Loucy (cell line): ENCODE results near the gene ADAMTSL2.

ENCODE experiments used
- H2AFZ ChIP-seq: fragments of 200-600 bp; sonication (generic); 2 replicates; pipeline ENCODE4 v1.6.0; 2016; ENCODE audit warnings: antibody characterized with exemption, mild to moderate bottlenecking, low read length, moderate library complexity
- H3F3A ChIP-seq: fragments of 200-600 bp; 2 replicates; pipeline ENCODE4 v1.6.0; 2016; ENCODE audit warnings: antibody characterized with exemption, low read depth, mild to moderate bottlenecking
- H3K27me3 ChIP-seq: fragments of 200-600 bp; sonication (generic); 2 replicates; pipeline ENCODE4 v1.6.1; 2014; ENCODE audit warnings: low read length, mild to moderate bottlenecking; ENCODE audit not compliant: insufficient read depth, poor library complexity, severe bottlenecking
- H3K36me3 ChIP-seq: fragments of 200-600 bp; sonication (generic); 2 replicates; pipeline ENCODE4 v1.6.1; 2016; ENCODE audit warnings: low read length; ENCODE audit not compliant: insufficient read depth
- H3K4me1 ChIP-seq: fragments of 200-600 bp; sonication (generic); 2 replicates; pipeline ENCODE4 v1.5.1; 2014; ENCODE audit warnings: low read length, mild to moderate bottlenecking; ENCODE audit not compliant: insufficient read depth, poor library complexity, severe bottlenecking
- H3K4me2 ChIP-seq: fragments of 200-600 bp; sonication (generic); 2 replicates; pipeline ENCODE4 v1.6.0; 2014; ENCODE audit warnings: antibody characterized with exemption, low read length, low read depth, mild to moderate bottlenecking; ENCODE audit not compliant: poor library complexity, severe bottlenecking
- H3K4me3 ChIP-seq: fragments of 200-600 bp; sonication (generic); 2 replicates; pipeline ENCODE4 v1.5.1; 2014; ENCODE audit warnings: low read length, mild to moderate bottlenecking, mixed read lengths; ENCODE audit not compliant: poor library complexity, severe bottlenecking
- H3K79me2 ChIP-seq: fragments of 200-600 bp; sonication (generic); 2 replicates; pipeline ENCODE4 v1.6.1; 2014; ENCODE audit warnings: low read length; ENCODE audit not compliant: insufficient read depth
- H3K9ac ChIP-seq: fragments of 200-600 bp; sonication (generic); 2 replicates; pipeline ENCODE4 v1.6.0; 2014; ENCODE audit warnings: mild to moderate bottlenecking, low read depth, low read length, moderate library complexity; ENCODE audit not compliant: poor library complexity, severe bottlenecking
- H3K9me2 ChIP-seq: fragments of 200-600 bp; sonication (generic); replicated peaks from 2 replicates; pipeline ENCODE4 v1.6.1; 2016; ENCODE audit warnings: low read depth, low read length, mixed read lengths
- H3K9me3 ChIP-seq: fragments of 200-600 bp; sonication (generic); 2 replicates; pipeline ENCODE4 v1.6.1; 2014; ENCODE audit warnings: mild to moderate bottlenecking, antibody characterized with exemption, low read length, low read depth; ENCODE audit not compliant: insufficient read depth
- H4K20me1 ChIP-seq: fragments of 200-600 bp; sonication (generic); 2 replicates; pipeline ENCODE4 v1.6.0; 2014; ENCODE audit warnings: antibody characterized with exemption, low read length, mild to moderate bottlenecking; ENCODE audit not compliant: insufficient read depth, poor library complexity, severe bottlenecking
- EZH2phosphoT487 ChIP-seq: fragments of 200-600 bp; IDR thresholded peaks from 2 replicates; pipeline ENCODE4 v1.6.1; 2018; ENCODE audit warnings: antibody characterized with exemption, mild to moderate bottlenecking, moderate library complexity, borderline replicate concordance
- TF ChIP-seq, protein P1 (sequence below): fragments of 200-600 bp; sonication (generic); conservative IDR thresholded peaks from 2 replicates; pipeline ENCODE4 v1.5.1; 2014; ENCODE audit warnings: mild to moderate bottlenecking, antibody characterized with exemption, low read length

ADAMTSL2 gene

DNA sequence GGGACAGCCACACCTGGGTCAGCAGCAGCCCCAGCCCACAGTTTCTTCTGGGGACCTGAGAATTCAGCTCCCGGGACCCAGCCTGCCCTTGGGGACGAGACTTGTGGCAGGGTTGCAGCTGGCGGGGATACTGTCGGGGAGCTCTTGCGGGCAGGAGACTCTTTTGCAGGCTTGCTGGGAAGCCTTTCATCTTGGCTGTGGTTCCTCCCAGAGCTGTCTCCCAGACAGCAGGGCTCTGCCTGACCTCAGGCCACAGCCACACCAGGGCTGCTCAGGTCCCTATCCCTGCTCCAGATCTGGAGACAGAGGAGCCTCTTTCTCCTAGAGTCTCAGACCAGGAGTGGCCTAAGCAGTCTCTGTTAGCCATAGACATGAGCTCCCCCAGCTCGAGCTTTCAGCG, 5.0 kb upstream of the ADAMTSL2 start:
- Histone ChIP-seq H3K79me2 (no peaks in the 10 kb centered on the region), H3K9me2 (no peaks in the 10 kb centered on the region), H4K20me1 (no peaks in the 10 kb centered on the region), H3K4me1 (peaks cover 36% of the 10 kb centered on the region), H3K9me3 (no peaks in the 10 kb centered on the region), H3K4me2 (no peak overlapping the region), H3K36me3 (no peaks in the 10 kb centered on the region), H3K27me3 (no peaks in the 10 kb centered on the region), H2AFZ (no peak overlapping the region), H3K4me3 (no peak overlapping the region), H3F3A (no peaks in the 10 kb centered on the region), H3K9ac (no peak overlapping the region)
- no peak for TF ChIP-seq EZH2phosphoT487
- TF ChIP-seq, protein P1, sequence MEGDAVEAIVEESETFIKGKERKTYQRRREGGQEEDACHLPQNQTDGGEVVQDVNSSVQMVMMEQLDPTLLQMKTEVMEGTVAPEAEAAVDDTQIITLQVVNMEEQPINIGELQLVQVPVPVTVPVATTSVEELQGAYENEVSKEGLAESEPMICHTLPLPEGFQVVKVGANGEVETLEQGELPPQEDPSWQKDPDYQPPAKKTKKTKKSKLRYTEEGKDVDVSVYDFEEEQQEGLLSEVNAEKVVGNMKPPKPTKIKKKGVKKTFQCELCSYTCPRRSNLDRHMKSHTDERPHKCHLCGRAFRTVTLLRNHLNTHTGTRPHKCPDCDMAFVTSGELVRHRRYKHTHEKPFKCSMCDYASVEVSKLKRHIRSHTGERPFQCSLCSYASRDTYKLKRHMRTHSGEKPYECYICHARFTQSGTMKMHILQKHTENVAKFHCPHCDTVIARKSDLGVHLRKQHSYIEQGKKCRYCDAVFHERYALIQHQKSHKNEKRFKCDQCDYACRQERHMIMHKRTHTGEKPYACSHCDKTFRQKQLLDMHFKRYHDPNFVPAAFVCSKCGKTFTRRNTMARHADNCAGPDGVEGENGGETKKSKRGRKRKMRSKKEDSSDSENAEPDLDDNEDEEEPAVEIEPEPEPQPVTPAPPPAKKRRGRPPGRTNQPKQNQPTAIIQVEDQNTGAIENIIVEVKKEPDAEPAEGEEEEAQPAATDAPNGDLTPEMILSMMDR, result no peak

DNA sequence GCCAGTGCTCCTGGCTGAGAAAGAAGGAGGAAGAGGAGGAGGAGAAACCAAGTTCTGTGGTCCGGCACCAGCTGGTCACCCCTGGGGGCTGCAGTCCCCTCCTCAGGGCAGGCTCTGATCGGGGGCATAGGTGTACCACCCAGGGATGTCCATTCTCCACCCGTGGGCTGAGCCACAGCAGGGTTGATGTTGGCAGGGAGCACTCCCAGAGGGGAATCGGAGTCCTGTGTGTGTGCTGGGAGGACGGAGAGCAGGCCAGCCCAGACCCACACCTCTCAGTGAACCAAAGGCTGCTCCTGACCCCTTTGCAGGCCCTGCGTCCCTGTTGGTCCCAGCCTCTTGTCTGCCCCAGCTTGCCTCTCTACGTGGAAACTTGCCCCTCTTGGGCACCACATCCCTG, 4.6 kb upstream of the ADAMTSL2 start:
- H3K9ac ChIP-seq, result no peak overlapping the region
- H3K79me2 ChIP-seq, result no peaks in the 10 kb centered on the region
- H3K4me3 ChIP-seq, result no peak overlapping the region
- no peaks in the 10 kb centered on the region for H3K27me3 ChIP-seq
- H4K20me1 ChIP-seq, result no peaks in the 10 kb centered on the region
- no peak for TF ChIP-seq EZH2phosphoT487
- TF ChIP-seq, protein P1, result no peak
- H3K4me2 ChIP-seq, result no peak overlapping the region
- H3F3A ChIP-seq, result no peaks in the 10 kb centered on the region
- H2AFZ ChIP-seq, result no peak overlapping the region
- H3K36me3 ChIP-seq, result no peaks in the 10 kb centered on the region
- H3K4me1 ChIP-seq, result peaks cover 38% of the 10 kb centered on the region
- H3K9me3 ChIP-seq, result no peaks in the 10 kb centered on the region
- H3K9me2 ChIP-seq, result no peaks in the 10 kb centered on the region

DNA sequence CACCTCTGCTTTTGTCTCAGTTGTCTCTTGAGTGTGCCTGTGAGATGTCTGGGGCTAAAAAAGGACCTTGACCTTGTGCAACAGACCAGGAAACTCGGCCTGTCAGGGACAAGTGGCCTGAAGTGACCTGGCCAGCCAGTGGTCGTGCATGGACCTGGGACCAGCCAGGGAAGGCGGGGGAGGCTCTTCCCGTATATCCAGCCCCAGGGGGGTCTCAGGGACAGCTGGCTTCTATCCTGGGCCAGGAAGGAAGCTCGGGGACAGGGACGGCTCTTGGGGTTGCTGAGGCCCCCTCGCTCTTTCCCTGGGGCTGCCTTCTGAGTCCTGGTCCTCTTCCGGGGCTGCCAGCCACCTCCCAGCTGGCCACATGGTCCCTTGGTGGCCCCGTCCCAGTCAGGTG, 3.2 kb upstream of the ADAMTSL2 start:
- H3F3A ChIP-seq, result no peaks in the 10 kb centered on the region
- H3K9me2 ChIP-seq, result no peaks in the 10 kb centered on the region
- H3K4me1 ChIP-seq, result peaks cover 33% of the 10 kb centered on the region
- no peaks in the 10 kb centered on the region for H3K36me3 ChIP-seq
- no peaks in the 10 kb centered on the region for H3K79me2 ChIP-seq
- no peak overlapping the region for H2AFZ ChIP-seq
- H3K9ac ChIP-seq, result no peak overlapping the region
- H4K20me1 ChIP-seq, result no peaks in the 10 kb centered on the region
- no peaks in the 10 kb centered on the region for H3K27me3 ChIP-seq
- H3K4me2 ChIP-seq, result no peak overlapping the region
- H3K9me3 ChIP-seq, result no peaks in the 10 kb centered on the region
- H3K4me3 ChIP-seq, result no peak overlapping the region
- no peak for TF ChIP-seq EZH2phosphoT487
- TF ChIP-seq, protein P1, result no peak
